Activated naive CD4-positive, alpha-beta T cell treated with anti-CD3 and anti-CD28 coated beads, Interleukin-2, amount 10 ng/mL, durations not matched to agents 7 days and 5 days (primary cell): ENCODE measurements around the gene MOCS1.

ENCODE experiments used
- CTCF ChIA-PET: fragments of 350-600 bp; sonication (Branson Sonifier 250); formaldehyde crosslinking; loops from one replicate; lab custom pipeline; 2021; ENCODE audit warnings: antibody characterized with exemption; lab: Charles Lee
- DNase-seq: peaks from one replicate; pipeline ENCODE4 v3.0.0-alpha.2; 2020
- H3K27ac Mint-ChIP-seq: one replicate; pipeline ENCODE4 v1.8.0; 2021; ENCODE audit warnings: mild to moderate bottlenecking, moderate library complexity, mixed read lengths
- H3K27me3 Mint-ChIP-seq: one replicate; pipeline ENCODE4 v1.8.0; 2021; ENCODE audit warnings: mild to moderate bottlenecking, mixed read lengths
- H3K36me3 Mint-ChIP-seq: one replicate; pipeline ENCODE4 v1.8.0; 2021; ENCODE audit warnings: mixed read lengths
- H3K4me1 Mint-ChIP-seq: one replicate; pipeline ENCODE4 v1.8.0; 2021; ENCODE audit warnings: mixed read lengths
- H3K4me3 Mint-ChIP-seq: one replicate; pipeline ENCODE4 v1.8.0; 2021; ENCODE audit warnings: mild to moderate bottlenecking, moderate library complexity, mixed read lengths
- H3K9me3 Mint-ChIP-seq: one replicate; pipeline ENCODE4 v1.8.0; 2021; ENCODE audit warnings: mixed read lengths

The MOCS1 gene

DNA sequence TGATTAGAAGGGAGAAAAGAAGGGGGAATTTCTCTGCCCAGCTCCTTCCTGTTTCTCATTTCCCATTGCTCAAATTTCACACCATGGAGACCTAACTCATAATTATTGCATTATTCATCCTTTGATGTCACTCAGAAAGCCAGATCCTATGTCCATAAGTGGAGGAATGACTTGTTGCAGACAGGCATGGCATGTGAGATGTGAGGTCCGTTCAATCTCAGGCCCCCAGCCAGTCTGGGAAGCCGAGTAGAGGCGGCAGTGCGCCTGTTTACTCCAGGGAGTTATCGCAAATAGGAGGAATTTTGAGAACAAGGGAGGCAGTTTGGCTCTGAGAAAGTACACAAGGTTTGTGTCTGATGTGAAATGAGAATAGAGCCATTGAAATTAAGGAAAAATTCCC lies 26.9 kb upstream of the MOCS1 start:
- H3K9me3 Mint-ChIP-seq: no peaks in the 10 kb centered on the region
- H3K4me3 Mint-ChIP-seq: no peak overlapping the region
- CTCF ChIA-PET: no interaction called here
- peaks cover 2% of the 10 kb centered on the region for H3K4me1 Mint-ChIP-seq
- no peak overlapping the region for H3K27ac Mint-ChIP-seq
- no peak for DNase-seq
- no peaks in the 10 kb centered on the region for H3K36me3 Mint-ChIP-seq
- H3K27me3 Mint-ChIP-seq: peaks cover 7% of the 10 kb centered on the region

GRCh38 chr6:39958947-39959346 lies 24.7 kb upstream of the MOCS1 start:
- H3K4me3 Mint-ChIP-seq: no peak overlapping the region
- CTCF ChIA-PET: no interaction called here
- no peak for DNase-seq
- no peak overlapping the region for H3K27ac Mint-ChIP-seq
- H3K36me3 Mint-ChIP-seq: no peaks in the 10 kb centered on the region
- H3K4me1 Mint-ChIP-seq: no peaks in the 10 kb centered on the region
- H3K9me3 Mint-ChIP-seq: no peaks in the 10 kb centered on the region
- peaks cover 4% of the 10 kb centered on the region for H3K27me3 Mint-ChIP-seq

DNA sequence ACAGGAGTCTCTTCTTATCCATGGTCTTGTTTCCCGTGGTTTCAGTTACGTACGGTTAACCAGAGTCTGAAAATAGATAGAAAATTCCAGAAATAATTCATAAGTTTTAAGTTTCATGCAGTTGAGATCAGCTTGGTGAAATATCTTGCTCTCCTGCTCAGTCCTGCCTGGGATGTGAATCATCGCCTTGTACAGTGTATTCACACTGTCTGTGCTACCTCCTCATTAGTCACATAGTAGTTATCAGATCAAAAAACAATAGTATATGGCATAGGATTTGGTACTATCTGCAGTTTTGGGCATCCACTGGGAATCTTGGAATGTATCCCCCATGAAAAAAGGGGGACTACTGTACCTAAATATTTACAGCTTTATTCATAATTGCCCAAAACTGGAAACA lies 22.7 kb upstream of the MOCS1 start:
- H3K9me3 Mint-ChIP-seq: no peaks in the 10 kb centered on the region
- H3K4me1 Mint-ChIP-seq: no peaks in the 10 kb centered on the region
- H3K27me3 Mint-ChIP-seq: peaks cover 4% of the 10 kb centered on the region
- no peak overlapping the region for H3K4me3 Mint-ChIP-seq
- no peak for DNase-seq
- CTCF ChIA-PET: no interaction called here
- H3K27ac Mint-ChIP-seq: no peak overlapping the region
- no peaks in the 10 kb centered on the region for H3K36me3 Mint-ChIP-seq

- Mint-ChIP-seq H3K36me3 (no peaks in the 10 kb centered on the region), H3K27me3 (no peaks in the 10 kb centered on the region), H3K4me1 (no peaks in the 10 kb centered on the region), H3K9me3 (no peaks in the 10 kb centered on the region), H3K27ac (no peak overlapping the region), H3K4me3 (no peak overlapping the region)
- CTCF ChIA-PET: no interaction called here
- no peak for DNase-seq
Measured at GRCh38 chr6:39953076-39953618, 18.9 kb upstream of the MOCS1 start.

GRCh38 chr6:39952167-39952566 lies 17.9 kb upstream of the MOCS1 start:
- CTCF ChIA-PET: no interaction called here
- H3K36me3 Mint-ChIP-seq: no peaks in the 10 kb centered on the region

GRCh38 chr6:39951716-39952115 lies 17.5 kb upstream of the MOCS1 start:
- Mint-ChIP-seq H3K36me3 (no peaks in the 10 kb centered on the region), H3K27me3 (no peaks in the 10 kb centered on the region), H3K4me1 (no peaks in the 10 kb centered on the region), H3K9me3 (no peaks in the 10 kb centered on the region), H3K4me3 (no peak overlapping the region), H3K27ac (no peak overlapping the region)
- no peak for DNase-seq
- CTCF ChIA-PET: no interaction called here

More at GRCh38 chr6:39952167-39952566, 17.9 kb upstream of the MOCS1 start:
- Mint-ChIP-seq H3K27me3 (no peaks in the 10 kb centered on the region), H3K27ac (no peak overlapping the region), H3K4me1 (no peaks in the 10 kb centered on the region), H3K9me3 (no peaks in the 10 kb centered on the region), H3K4me3 (no peak overlapping the region)
- no peak for DNase-seq

- DNase-seq: no peak
- Mint-ChIP-seq H3K4me1 (no peaks in the 10 kb centered on the region), H3K27ac (no peak overlapping the region), H3K27me3 (no peaks in the 10 kb centered on the region), H3K9me3 (no peaks in the 10 kb centered on the region), H3K36me3 (no peaks in the 10 kb centered on the region), H3K4me3 (no peak overlapping the region)
- CTCF ChIA-PET: no interaction called here
Measured at GRCh38 chr6:39951191-39951590, 16.9 kb upstream of the MOCS1 start.

- H3K27me3 Mint-ChIP-seq: no peaks in the 10 kb centered on the region
- H3K36me3 Mint-ChIP-seq: no peaks in the 10 kb centered on the region
- H3K27ac Mint-ChIP-seq: no peak overlapping the region
- H3K4me1 Mint-ChIP-seq: no peaks in the 10 kb centered on the region
- CTCF ChIA-PET: interaction anchor here (0.8 kb wide), 1 partner anchor 18 kb away, joined by 3 read pairs; no protein-coding TSS in a partner anchor
- no peak for DNase-seq
- no peaks in the 10 kb centered on the region for H3K9me3 Mint-ChIP-seq
- H3K4me3 Mint-ChIP-seq: no peak overlapping the region
Measured at GRCh38 chr6:39950125-39950720, 16.0 kb upstream of the MOCS1 start.

DNA sequence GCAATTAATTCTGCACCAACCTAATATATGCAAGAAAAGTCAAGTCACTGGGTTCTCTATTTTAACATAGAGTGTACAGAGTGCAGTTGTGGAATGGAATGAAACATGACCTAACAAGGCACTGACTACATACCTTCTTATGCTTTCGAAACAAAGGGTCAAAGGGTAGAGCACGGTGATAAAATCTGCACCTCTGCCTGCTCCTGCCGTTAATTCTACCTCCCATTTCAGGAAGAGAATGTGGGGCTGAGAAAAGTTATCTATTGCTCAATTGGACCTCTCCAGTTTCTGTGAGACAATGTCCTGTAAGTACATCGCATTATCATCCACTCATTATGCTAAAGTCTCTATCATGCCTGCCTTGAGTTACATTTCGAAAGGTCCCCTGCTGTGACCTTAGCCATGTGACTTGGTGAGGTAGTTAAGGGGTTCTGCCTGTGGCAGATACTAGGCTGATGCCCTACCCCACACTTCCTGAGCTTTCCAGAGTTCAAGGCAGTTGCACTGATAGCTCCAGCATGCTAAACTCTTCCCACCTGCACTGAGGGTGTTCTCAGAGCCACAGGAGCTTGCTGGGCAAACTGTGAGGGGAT lies 14.0 kb upstream of the MOCS1 start:
- Mint-ChIP-seq H3K4me3 (no peak overlapping the region), H3K9me3 (no peaks in the 10 kb centered on the region), H3K4me1 (no peaks in the 10 kb centered on the region), H3K27me3 (no peaks in the 10 kb centered on the region), H3K27ac (no peak overlapping the region), H3K36me3 (no peaks in the 10 kb centered on the region)
- CTCF ChIA-PET: no interaction called here
- DNase-seq: no peak

GRCh38 chr6:39947611-39948068 lies 13.4 kb upstream of the MOCS1 start:
- no peak for DNase-seq
- H3K36me3 Mint-ChIP-seq: no peaks in the 10 kb centered on the region
- H3K9me3 Mint-ChIP-seq: no peaks in the 10 kb centered on the region
- no peak overlapping the region for H3K4me3 Mint-ChIP-seq
- H3K27ac Mint-ChIP-seq: no peak overlapping the region
- H3K4me1 Mint-ChIP-seq: no peaks in the 10 kb centered on the region
- CTCF ChIA-PET: no interaction called here
- no peaks in the 10 kb centered on the region for H3K27me3 Mint-ChIP-seq

GRCh38 chr6:39945626-39946025 lies 11.4 kb upstream of the MOCS1 start:
- CTCF ChIA-PET: no interaction called here
- no peak for DNase-seq
- H3K27me3 Mint-ChIP-seq: no peaks in the 10 kb centered on the region
- no peak overlapping the region for H3K27ac Mint-ChIP-seq
- no peak overlapping the region for H3K4me3 Mint-ChIP-seq
- no peaks in the 10 kb centered on the region for H3K9me3 Mint-ChIP-seq
- H3K4me1 Mint-ChIP-seq: no peaks in the 10 kb centered on the region
- no peaks in the 10 kb centered on the region for H3K36me3 Mint-ChIP-seq

DNA sequence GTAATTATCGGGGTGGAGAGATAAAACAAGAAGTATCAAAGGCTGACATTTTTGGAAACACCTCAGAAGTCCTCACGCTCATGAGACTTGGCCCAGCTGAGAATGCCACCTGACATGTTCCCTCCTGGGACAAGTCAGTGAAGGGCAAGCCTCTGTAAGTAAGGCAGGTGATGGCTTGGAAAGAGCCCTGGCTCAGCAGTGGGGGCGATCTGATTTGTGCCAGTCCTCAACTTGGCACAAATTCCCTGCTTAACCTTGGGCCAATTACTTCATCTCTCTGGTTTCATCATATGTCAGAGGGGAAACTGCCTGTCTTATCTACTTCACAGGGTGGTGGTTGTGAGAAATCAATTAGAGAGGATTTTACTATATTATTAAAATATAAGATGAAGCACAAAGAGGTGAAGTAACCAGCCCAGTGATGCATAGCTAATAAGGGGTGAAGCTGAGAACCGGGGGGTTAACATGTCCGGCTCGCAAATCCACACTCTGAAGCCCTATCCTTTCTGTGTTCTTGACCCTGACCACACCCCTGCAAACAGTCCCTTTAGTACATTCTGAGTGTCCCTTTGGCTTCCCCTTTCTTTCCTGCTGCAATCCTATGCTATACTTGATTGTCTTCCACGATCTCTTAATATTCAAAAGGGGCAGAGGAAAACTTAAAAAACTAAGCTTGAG lies 8.8 kb upstream of the MOCS1 start:
- DNase-seq: no peak
- Mint-ChIP-seq H3K27ac (no peak overlapping the region), H3K9me3 (no peaks in the 10 kb centered on the region), H3K36me3 (no peaks in the 10 kb centered on the region), H3K27me3 (no peaks in the 10 kb centered on the region), H3K4me1 (no peaks in the 10 kb centered on the region), H3K4me3 (no peak overlapping the region)
- CTCF ChIA-PET: no interaction called here

DNA sequence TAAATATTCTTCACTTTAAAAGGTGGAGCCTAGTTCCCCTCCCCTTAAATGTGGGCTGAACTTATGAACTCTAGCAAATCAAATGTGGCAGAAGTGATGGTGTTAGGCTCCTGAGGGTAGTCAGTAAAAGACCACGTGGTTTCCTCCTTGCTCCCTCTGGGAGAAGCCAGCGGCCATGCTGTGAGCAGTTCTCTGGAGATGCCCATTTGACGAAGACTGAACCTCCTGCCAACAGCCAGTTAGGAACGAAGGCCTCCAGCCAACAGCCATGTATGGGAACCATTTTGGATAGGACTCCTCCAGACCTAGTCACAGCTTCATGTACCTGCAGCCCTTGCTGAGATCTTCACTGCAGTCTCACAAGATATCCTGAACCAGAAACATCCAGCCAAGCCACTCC lies 7.6 kb upstream of the MOCS1 start:
- H3K27me3 Mint-ChIP-seq: no peaks in the 10 kb centered on the region
- H3K4me1 Mint-ChIP-seq: no peaks in the 10 kb centered on the region
- H3K4me3 Mint-ChIP-seq: no peak overlapping the region
- DNase-seq: no peak
- H3K27ac Mint-ChIP-seq: no peak overlapping the region
- no peaks in the 10 kb centered on the region for H3K36me3 Mint-ChIP-seq
- CTCF ChIA-PET: no interaction called here
- H3K9me3 Mint-ChIP-seq: no peaks in the 10 kb centered on the region

- Mint-ChIP-seq H3K9me3 (no peaks in the 10 kb centered on the region), H3K4me3 (no peak overlapping the region), H3K27me3 (no peaks in the 10 kb centered on the region), H3K4me1 (no peaks in the 10 kb centered on the region), H3K36me3 (no peaks in the 10 kb centered on the region), H3K27ac (no peak overlapping the region)
- no peak for DNase-seq
- CTCF ChIA-PET: interaction anchor here (0.7 kb wide), 1 partner anchor 130 kb away, joined by 3 read pairs; no protein-coding TSS in a partner anchor
Measured at GRCh38 chr6:39941138-39941537, 6.9 kb upstream of the MOCS1 start.
